ENCODE measurements around the gene PNPLA4. TPM values are rescaled to one million over a fixed set of nuclear protein-coding genes. Genes with fewer than 3 reads are reported as not detected.

Gene PNPLA4
- total and polyA plus RNA-seq, 2 donors (not counting 3 experiments of a cell fraction or from before 2014, with no cell fraction given) = 8.8 to 13.1 TPM

GRCh38 chrX:7852166-7852565 is 75.0 kb downstream of the PNPLA4 start:
- Histone ChIP-seq H3K4me2 (ENCODE audit: insufficient read depth, low read length) (no peak overlapping the region), H3K9ac (replicated peaks; ENCODE audit: extremely low read depth, insufficient read depth, low read length) (no peak overlapping the region), H3K4me1 (ENCODE audit: control insufficient read depth, extremely low read depth, insufficient read depth, low read length) (no peaks in the 10 kb centered on the region), H3K27ac (ENCODE audit: insufficient read depth, low read depth, low read length) (no peak overlapping the region), H4K20me1 (replicated peaks; ENCODE audit: control insufficient read depth, extremely low read depth, insufficient read depth, low read length) (no peaks in the 10 kb centered on the region), H3K9me3 (replicated peaks; ENCODE audit: control insufficient read depth, insufficient read depth, low read length) (no peaks in the 10 kb centered on the region), H3K36me3 (ENCODE audit: control insufficient read depth in 2 of 2, extremely low read depth in 1 of 2, insufficient read depth in 2 of 2, low read length in 2 of 2) (no peaks in the 10 kb centered on the region), H3K79me2 (ENCODE audit: control insufficient read depth, insufficient read depth, low read length) (no peaks in the 10 kb centered on the region), H3K4me3 (replicated peaks in 1 of 3; ENCODE audit: insufficient read depth in 1 of 3, low read depth in 1 of 3, low read length in 3 of 3) (no peak overlapping the region), H2AFZ (ENCODE audit: low read depth, low read length) (no peak overlapping the region), H3K27me3 (ENCODE audit: control insufficient read depth in 2 of 2, insufficient read depth in 2 of 2, low read length in 2 of 2) (no peaks in the 10 kb centered on the region), H3K9me1 (replicated peaks; ENCODE audit: control insufficient read depth, extremely low read depth, insufficient read depth, low read length) (no peaks in the 10 kb centered on the region)
- FAIRE-seq = no peak
- dilution Hi-C loops (cut with MboI; ENCODE audit: extremely low pct_ligation_motif_present, low sequenced_read_pairs) (no loop called here), intact Hi-C loops (cut with micrococcal nuclease) (no loop called here)
- BruUV-seq (replicated peaks) = no TSS peak
- POLR2A ChIA-PET = no interaction called here
- TF ChIP-seq EZH2 (IDR thresholded peaks at IDR 0.05; ENCODE audit: borderline replicate concordance, low read depth, low read length, severe bottlenecking) (no peak), CTCF (IDR thresholded peaks at IDR 0.05; ENCODE audit: extremely low read depth in 1 of 2, insufficient read depth in 1 of 2, low read depth in 1 of 2, low read length in 2 of 2) (no peak), MAX (IDR thresholded peaks at IDR 0.05; ENCODE audit: insufficient read depth, insufficient read length) (no peak), FOS (IDR thresholded peaks at IDR 0.05; ENCODE audit: borderline replicate concordance, insufficient read depth, low read length) (no peak), MYC (IDR thresholded peaks at IDR 0.05; ENCODE audit: low read depth, low read length) (no peak), JUN (IDR thresholded peaks at IDR 0.05; ENCODE audit: borderline replicate concordance, insufficient read depth, insufficient read length, low read depth) (no peak), GATA2 (IDR thresholded peaks at IDR 0.05; ENCODE audit: insufficient read depth, insufficient read length, low read depth, low read length) (no peak), POLR2AphosphoS5 (IDR thresholded peaks at IDR 0.05; ENCODE audit: insufficient read depth, low read depth, low read length) (no peak), POLR2A (IDR thresholded peaks at IDR 0.05; ENCODE audit: low read depth, low read length) (no peak)
- DNase-seq (ENCODE audit: low read depth, low spot score) = no peak
- CTCF ChIA-PET = no interaction called here

Small RNA genes within 50 kb of the gene (small RNA-seq; reads per million reads assigned to genes)
- not detected for gene AC005296.1 (ENCODE audit: insufficient read depth, insufficient read length, low read depth, low replicate concordance)

Other genes starting within 250 kb of the PNPLA4 start
- not detected in 2 replicates for gene VCX, start 84.2 kb downstream of the PNPLA4 start, total RNA-seq
- gene VCX, start 84.2 kb downstream of the PNPLA4 start, polyA plus RNA-seq = not detected in 2 replicates
- gene VCX2, start 243.9 kb upstream of the PNPLA4 start, total RNA-seq = not detected in 2 replicates
- gene VCX2, start 243.9 kb upstream of the PNPLA4 start, polyA plus RNA-seq = not detected in 2 replicates

Data from endothelial cell of umbilical vein (primary cell).